SK-N-SH (cell line): Measurements from ENCODE around the gene ELMO3. TPM values are rescaled to one million over a fixed set of nuclear protein-coding genes. Genes with fewer than 3 reads are reported as not detected.

Experiments used
- CTCF ChIA-PET: fragments of 300-600, 350-600 bp; formaldehyde crosslinking; extraction: SDS; loops from one replicate; lab custom pipeline; 2021; lab: Yijun Ruan, JAX
- POLR2A ChIA-PET: fragments of 350-600 bp; sonication (Branson Sonifier 250); formaldehyde crosslinking; extraction: SDS; loops from one replicate; lab custom pipeline; 2020; ENCODE audit warnings: antibody characterized with exemption, inconsistent platforms; lab: Yijun Ruan, JAX
- DNase-seq: peaks from one replicate; pipeline ENCODE4 v3.0.0; 2012
- H2AFZ ChIP-seq: fragments of 200-600 bp; sonication (generic); 2 replicates; pipeline ENCODE4 v1.8.1; 2016; ENCODE audit warnings: antibody characterized with exemption, mild to moderate bottlenecking, low read depth
- H3F3A ChIP-seq: fragments of 200-600 bp; sonication (generic); replicated peaks from 2 replicates; pipeline ENCODE3; 2016; ENCODE audit warnings: antibody characterized with exemption, mild to moderate bottlenecking; ENCODE audit not compliant: insufficient read depth
- H3K27ac ChIP-seq, 2 experiments: fragments of 200-500 bp in 1 of 2; fragments of 200-600 bp in 1 of 2; sonication (Bioruptor generic) in 1 of 2; sonication (generic), shearing (Covaris generic) in 1 of 2; 2 replicates each; pipeline versions ENCODE4 v1.5.1 to v1.6.1; 2014 to 2016; ENCODE audit warnings: low read depth in 2 of 2, inconsistent platforms in 1 of 2, low read length in 1 of 2, mild to moderate bottlenecking in 1 of 2, mixed read lengths in 1 of 2
- H3K27me3 ChIP-seq: fragments of 200-600 bp; sonication (generic), shearing (Covaris generic); 2 replicates; pipeline ENCODE4 v1.6.1; 2016; ENCODE audit warnings: mixed run types; ENCODE audit not compliant: insufficient read depth
- H3K36me3 ChIP-seq, 2 experiments: fragments of 200-500 bp in 1 of 2; fragments of 200-600 bp in 1 of 2; sonication (Bioruptor generic) in 1 of 2; sonication (generic) in 1 of 2; replicated peaks in 1 of 2; 2 replicates each; pipeline versions ENCODE3 to v1.5.1; 2014 to 2016; ENCODE audit warnings: low read length in 1 of 2, mild to moderate bottlenecking in 1 of 2; ENCODE audit not compliant: insufficient read depth in 2 of 2, control insufficient read depth in 1 of 2
- H3K4me1 ChIP-seq, 2 experiments: fragments of 200-500 bp in 1 of 2; fragments of 200-600 bp in 1 of 2; sonication (Bioruptor generic) in 1 of 2; sonication (generic), shearing (Covaris generic) in 1 of 2; 2 replicates each; pipeline versions ENCODE4 v1.5.1 to v1.6.1; 2014 to 2016; ENCODE audit warnings: low read depth in 1 of 2, low read length in 1 of 2, mixed run types in 1 of 2; ENCODE audit not compliant: insufficient read depth in 2 of 2, control insufficient read depth in 1 of 2
- H3K4me2 ChIP-seq: fragments of 200-600 bp; sonication (generic), shearing (Covaris generic); 2 replicates; pipeline ENCODE4 v1.6.1; 2017; ENCODE audit warnings: mixed run types
- H3K4me3 ChIP-seq, 2 experiments: fragments of 200-500 bp in 1 of 2; fragments of 200-600 bp in 1 of 2; sonication (Bioruptor generic) in 1 of 2; sonication (generic), shearing (Covaris generic) in 1 of 2; 2 replicates each; pipeline versions ENCODE4 v1.5.1 to v1.8.1; 2014 to 2016; ENCODE audit warnings: low read depth in 2 of 2, inconsistent platforms in 1 of 2, low read length in 1 of 2, mild to moderate bottlenecking in 1 of 2, mixed read lengths in 1 of 2, moderate library complexity in 1 of 2
- H3K79me2 ChIP-seq: fragments of 200-600 bp; sonication (generic); 2 replicates; pipeline ENCODE4 v1.8.1; 2017; ENCODE audit warnings: mild to moderate bottlenecking; ENCODE audit not compliant: insufficient read depth
- H3K9ac ChIP-seq: fragments of 200-600 bp; sonication (generic); 2 replicates; pipeline ENCODE4 v1.6.1; 2017; ENCODE audit warnings: mixed run types
- H3K9me2 ChIP-seq: fragments of 200-600 bp; sonication (generic); 2 replicates; pipeline ENCODE4 v1.6.1; 2017; ENCODE audit warnings: mixed run types
- H3K9me3 ChIP-seq: fragments of 200-600 bp; sonication (generic); 2 replicates; pipeline ENCODE4 v1.6.1; 2017; ENCODE audit warnings: mixed run types, mild to moderate bottlenecking, moderate library complexity
- H4K20me1 ChIP-seq: fragments of 200-600 bp; sonication (generic); 2 replicates; pipeline ENCODE4 v1.6.1; 2017; ENCODE audit warnings: mild to moderate bottlenecking, mixed run types; ENCODE audit not compliant: insufficient read depth
- CHD2 ChIP-seq: fragments of 150-350 bp; IDR thresholded peaks from 2 replicates; pipeline ENCODE4 v1.6.1; 2018; ENCODE audit warnings: low read length; ENCODE audit not compliant: partially characterized antibody
- ELF1 ChIP-seq: IDR thresholded peaks from 2 replicates; pipeline ENCODE4 v1.4.0; 2012
- EP300 ChIP-seq, 2 experiments: IDR thresholded peaks; 2 replicates each; pipeline versions ENCODE4 v1.4.0 to v1.6.1; 2012; ENCODE audit warnings: borderline replicate concordance in 1 of 2, low read depth in 1 of 2, low read length in 1 of 2
- FOSL2 ChIP-seq: IDR thresholded peaks from 2 replicates; pipeline ENCODE4 v1.4.0; 2012; ENCODE audit warnings: low read depth, mild to moderate bottlenecking, moderate library complexity, borderline replicate concordance
- FOXJ3 ChIP-seq: sonication (generic); formaldehyde crosslinking; IDR thresholded peaks from 2 replicates; pipeline ENCODE4 v1.5.1; 2020; ENCODE audit warnings: mild to moderate bottlenecking, missing genetic modification reagents
- FOXM1 ChIP-seq: IDR thresholded peaks from 2 replicates; pipeline ENCODE4 v1.4.0; 2012; ENCODE audit warnings: low read depth, mild to moderate bottlenecking
- GATA2 ChIP-seq: sonication (generic); formaldehyde crosslinking; IDR thresholded peaks from 2 replicates; pipeline ENCODE4 v1.5.0; 2020; ENCODE audit warnings: mild to moderate bottlenecking, missing genetic modification reagents
- JUND ChIP-seq: IDR thresholded peaks from 2 replicates; pipeline ENCODE4 v1.4.0; 2012
- MXI1 ChIP-seq: IDR thresholded peaks from 2 replicates; pipeline ENCODE4 v1.6.1; 2012; ENCODE audit warnings: mild to moderate bottlenecking, low read depth, low read length, improper control_type of control experiment
- NFIC ChIP-seq: IDR thresholded peaks from 2 replicates; pipeline ENCODE4 v1.4.0; 2012; ENCODE audit warnings: borderline replicate concordance
- RAD21 ChIP-seq: IDR thresholded peaks from 2 replicates; pipeline ENCODE4 v1.6.1; 2012; ENCODE audit warnings: mild to moderate bottlenecking, low read length
- RCOR1 ChIP-seq: fragments of 150-350 bp; IDR thresholded peaks from 2 replicates; pipeline ENCODE4 v1.6.1; 2017; ENCODE audit warnings: antibody characterized with exemption, low read length
- RFX5 ChIP-seq: IDR thresholded peaks from 2 replicates; pipeline ENCODE4 v1.6.1; 2012; ENCODE audit warnings: mild to moderate bottlenecking, improper control_type of control experiment, low read length
- SIN3A ChIP-seq: IDR thresholded peaks from 2 replicates; pipeline ENCODE4 v1.6.1; 2012; ENCODE audit warnings: low read depth, mild to moderate bottlenecking, low read length, moderate library complexity, borderline replicate concordance
- SMC3 ChIP-seq: IDR thresholded peaks from 2 replicates; pipeline ENCODE4 v1.6.1; 2012; ENCODE audit warnings: low read depth, low read length, improper control_type of control experiment
- TAF1 ChIP-seq: IDR thresholded peaks from 2 replicates; pipeline ENCODE4 v1.6.1; 2012; ENCODE audit warnings: low read depth, mild to moderate bottlenecking, low read length, moderate library complexity, borderline replicate concordance
- YY1 ChIP-seq: IDR thresholded peaks from 2 replicates; pipeline ENCODE4 v1.4.0; 2012; ENCODE audit warnings: low read depth, mild to moderate bottlenecking
- WGBS: methylation state at CpG from one replicate; pipeline ENCODE4 v1.1.6; 2017; ENCODE audit warnings: low lambda C conversion rate; 5-methylcytosine and 5-hydroxymethylcytosine counted together
- polyA plus RNA-seq, 3 experiments: library from polyadenylated mRNA; depleted of rRNA; stranded (reverse); fragments of >200 nt; gene quantifications; 2 replicates each; pipeline ENCODE4 v1.2.3, GENCODE V29; 2012
- TF ChIP-seq, protein P1 (sequence below): fragments of 150-350 bp; IDR thresholded peaks from 2 replicates; pipeline ENCODE4 v1.6.1; 2016; ENCODE audit warnings: mild to moderate bottlenecking, low read depth, low read length
- TF ChIP-seq, protein P2 (sequence below): IDR thresholded peaks from 2 replicates; pipeline ENCODE4; 2012
- TF ChIP-seq, protein P3 (sequence below): IDR thresholded peaks from 2 replicates; pipeline ENCODE4 v1.6.1; 2012; ENCODE audit warnings: mild to moderate bottlenecking, low read depth, low read length, moderate library complexity

The ELMO3 gene
- polyA plus RNA-seq, 1 of the 3 experiments (the other 2 are of a cell fraction): 2.3 TPM

DNA sequence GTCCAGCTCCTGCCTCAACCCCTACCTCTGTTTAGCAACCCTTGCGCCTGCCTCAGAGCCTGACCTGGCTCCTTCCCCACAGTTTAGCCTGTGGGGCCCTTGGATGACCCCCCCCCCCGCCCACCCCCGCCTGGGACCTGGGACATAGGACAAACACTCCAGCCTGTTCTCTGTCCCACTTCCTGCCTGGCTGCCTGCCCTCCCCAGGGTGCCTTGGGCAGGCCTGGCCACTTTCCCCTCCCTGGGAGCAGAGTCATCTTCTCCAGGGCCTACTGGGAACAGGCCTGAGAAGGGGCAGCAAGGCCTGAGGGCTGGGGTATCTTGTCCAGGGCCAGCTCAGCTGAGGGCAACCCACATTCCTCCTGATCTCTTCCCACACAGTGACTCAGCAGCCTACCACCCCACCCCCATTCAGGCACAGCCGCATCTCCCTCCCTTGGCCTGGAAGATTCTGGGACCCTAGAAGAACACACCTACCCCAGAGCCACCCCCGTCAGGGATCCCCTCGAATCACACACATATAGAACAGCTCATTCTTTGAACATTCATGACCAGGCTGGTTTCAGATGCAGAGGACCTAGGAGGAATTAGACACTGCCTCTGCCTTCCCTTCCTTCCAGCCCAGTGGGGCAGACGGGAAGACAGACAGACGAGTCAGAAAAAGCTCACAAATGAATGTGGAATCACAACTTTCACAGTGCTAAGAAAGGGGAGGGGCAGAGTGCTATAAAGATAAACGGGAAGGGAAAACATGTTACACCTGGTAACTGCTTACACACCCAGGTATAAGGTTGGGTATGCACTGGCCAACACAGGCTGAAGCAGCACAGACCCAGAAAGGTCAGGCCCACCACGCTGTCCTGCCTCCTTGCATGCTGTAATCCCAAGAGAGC is 42.3 kb downstream of the ELMO3 start:
- Histone ChIP-seq H3K9me3 (no peaks in the 10 kb centered on the region), H3K4me3 (no peak overlapping the region), H3K79me2 (peaks cover 64% of the 10 kb centered on the region), H2AFZ (peak overlapping the region; percentile 44; the same call in 1 of the 2 replicates), H3K27me3 (no peaks in the 10 kb centered on the region), H3K9me2 (no peaks in the 10 kb centered on the region), H3K27ac (peak overlapping the region; percentile 66 to 96), H4K20me1 (no peaks in the 10 kb centered on the region), H3K36me3 (peaks cover 26 to 29% of the 10 kb centered on the region in 2 experiments), H3K4me1 (peaks cover 33 to 54% of the 10 kb centered on the region in 2 experiments; a peak in 3 of 4 replicates), H3K4me2 (peak overlapping the region; percentile 59), H3K9ac (peak overlapping the region; percentile 67), H3F3A (peaks cover 58% of the 10 kb centered on the region)
- WGBS: 19% methylated on average over 10 of the region's 10 CpGs
- ChIA-PET CTCF (no interaction called here), POLR2A (no interaction called here)
- no peak for DNase-seq
- no peak for TF ChIP-seq FOXM1
- TF ChIP-seq JUND: peak; percentile 47; the same call in 1 of the 2 replicates
- peak; percentile 63 for TF ChIP-seq NFIC
- TF ChIP-seq FOSL2: peak; percentile 77; the same call in 1 of the 2 replicates

DNA sequence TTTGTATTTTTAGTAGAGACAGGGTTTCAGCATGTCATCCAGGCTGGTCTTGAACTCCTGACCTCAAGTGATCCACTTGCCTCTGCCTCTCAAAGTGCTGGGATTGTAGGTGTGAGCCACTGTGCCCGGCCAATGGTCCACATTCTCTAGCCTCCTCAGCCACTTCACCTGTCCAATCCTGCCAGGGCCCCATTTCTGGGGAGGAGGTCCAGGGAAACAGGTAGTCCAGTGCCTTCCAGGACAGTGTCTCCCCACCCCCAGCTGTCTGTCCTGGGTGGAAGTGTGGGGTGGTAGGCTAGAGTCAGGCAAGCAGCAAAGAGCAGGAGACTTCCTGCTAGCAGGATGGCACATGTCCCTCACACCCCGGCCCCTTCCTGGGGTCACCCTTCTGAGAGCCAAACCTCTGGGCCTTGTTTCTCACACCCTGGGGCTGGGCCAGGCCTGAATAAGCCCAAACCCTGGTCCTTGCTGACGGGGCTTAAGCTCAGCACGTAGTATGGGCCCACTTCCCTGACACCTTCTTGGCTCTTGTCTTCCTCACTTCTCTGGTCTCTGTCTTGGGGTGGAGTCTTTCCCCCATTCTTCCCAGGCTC is 43.3 kb downstream of the ELMO3 start:
- Histone ChIP-seq H3K4me3 (no peak overlapping the region), H3K27ac (peak overlapping the region in 1 of 2 experiments; percentile 96; a peak in 2 of 4 replicates), H3K79me2 (peaks cover 73% of the 10 kb centered on the region), H3K4me2 (peak overlapping the region; percentile 59), H4K20me1 (no peaks in the 10 kb centered on the region), H3K36me3 (peaks cover 19 to 23% of the 10 kb centered on the region in 2 experiments), H3K4me1 (peaks cover 33 to 54% of the 10 kb centered on the region in 2 experiments; a peak in 3 of 4 replicates), H3K9me3 (no peaks in the 10 kb centered on the region)
- POLR2A ChIA-PET: no interaction called here
- TF ChIP-seq EP300 (IDR thresholded peaks at IDR 0.05; ENCODE audit: borderline replicate concordance in 1 of 2, low read depth in 1 of 2, low read length in 1 of 2): no peak
- TF ChIP-seq CHD2: no peak
- no peak for TF ChIP-seq TAF1
- TF ChIP-seq ELF1: no peak
- no peak for TF ChIP-seq SIN3A
- TF ChIP-seq YY1: no peak
- TF ChIP-seq, protein P1, sequence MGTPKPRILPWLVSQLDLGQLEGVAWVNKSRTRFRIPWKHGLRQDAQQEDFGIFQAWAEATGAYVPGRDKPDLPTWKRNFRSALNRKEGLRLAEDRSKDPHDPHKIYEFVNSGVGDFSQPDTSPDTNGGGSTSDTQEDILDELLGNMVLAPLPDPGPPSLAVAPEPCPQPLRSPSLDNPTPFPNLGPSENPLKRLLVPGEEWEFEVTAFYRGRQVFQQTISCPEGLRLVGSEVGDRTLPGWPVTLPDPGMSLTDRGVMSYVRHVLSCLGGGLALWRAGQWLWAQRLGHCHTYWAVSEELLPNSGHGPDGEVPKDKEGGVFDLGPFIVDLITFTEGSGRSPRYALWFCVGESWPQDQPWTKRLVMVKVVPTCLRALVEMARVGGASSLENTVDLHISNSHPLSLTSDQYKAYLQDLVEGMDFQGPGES: no peak
- no peak for TF ChIP-seq FOXJ3
- TF ChIP-seq RCOR1: no peak
- no peak for TF ChIP-seq FOSL2
- no peak for TF ChIP-seq JUND
- TF ChIP-seq RFX5: no peak
- TF ChIP-seq FOXM1: no peak
- TF ChIP-seq SMC3: no peak
- no peak for TF ChIP-seq NFIC
- TF ChIP-seq, protein P2, sequence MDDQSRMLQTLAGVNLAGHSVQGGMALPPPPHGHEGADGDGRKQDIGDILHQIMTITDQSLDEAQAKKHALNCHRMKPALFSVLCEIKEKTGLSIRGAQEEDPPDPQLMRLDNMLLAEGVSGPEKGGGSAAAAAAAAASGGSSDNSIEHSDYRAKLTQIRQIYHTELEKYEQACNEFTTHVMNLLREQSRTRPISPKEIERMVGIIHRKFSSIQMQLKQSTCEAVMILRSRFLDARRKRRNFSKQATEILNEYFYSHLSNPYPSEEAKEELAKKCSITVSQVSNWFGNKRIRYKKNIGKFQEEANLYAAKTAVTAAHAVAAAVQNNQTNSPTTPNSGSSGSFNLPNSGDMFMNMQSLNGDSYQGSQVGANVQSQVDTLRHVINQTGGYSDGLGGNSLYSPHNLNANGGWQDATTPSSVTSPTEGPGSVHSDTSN: no peak
- TF ChIP-seq, protein P3, sequence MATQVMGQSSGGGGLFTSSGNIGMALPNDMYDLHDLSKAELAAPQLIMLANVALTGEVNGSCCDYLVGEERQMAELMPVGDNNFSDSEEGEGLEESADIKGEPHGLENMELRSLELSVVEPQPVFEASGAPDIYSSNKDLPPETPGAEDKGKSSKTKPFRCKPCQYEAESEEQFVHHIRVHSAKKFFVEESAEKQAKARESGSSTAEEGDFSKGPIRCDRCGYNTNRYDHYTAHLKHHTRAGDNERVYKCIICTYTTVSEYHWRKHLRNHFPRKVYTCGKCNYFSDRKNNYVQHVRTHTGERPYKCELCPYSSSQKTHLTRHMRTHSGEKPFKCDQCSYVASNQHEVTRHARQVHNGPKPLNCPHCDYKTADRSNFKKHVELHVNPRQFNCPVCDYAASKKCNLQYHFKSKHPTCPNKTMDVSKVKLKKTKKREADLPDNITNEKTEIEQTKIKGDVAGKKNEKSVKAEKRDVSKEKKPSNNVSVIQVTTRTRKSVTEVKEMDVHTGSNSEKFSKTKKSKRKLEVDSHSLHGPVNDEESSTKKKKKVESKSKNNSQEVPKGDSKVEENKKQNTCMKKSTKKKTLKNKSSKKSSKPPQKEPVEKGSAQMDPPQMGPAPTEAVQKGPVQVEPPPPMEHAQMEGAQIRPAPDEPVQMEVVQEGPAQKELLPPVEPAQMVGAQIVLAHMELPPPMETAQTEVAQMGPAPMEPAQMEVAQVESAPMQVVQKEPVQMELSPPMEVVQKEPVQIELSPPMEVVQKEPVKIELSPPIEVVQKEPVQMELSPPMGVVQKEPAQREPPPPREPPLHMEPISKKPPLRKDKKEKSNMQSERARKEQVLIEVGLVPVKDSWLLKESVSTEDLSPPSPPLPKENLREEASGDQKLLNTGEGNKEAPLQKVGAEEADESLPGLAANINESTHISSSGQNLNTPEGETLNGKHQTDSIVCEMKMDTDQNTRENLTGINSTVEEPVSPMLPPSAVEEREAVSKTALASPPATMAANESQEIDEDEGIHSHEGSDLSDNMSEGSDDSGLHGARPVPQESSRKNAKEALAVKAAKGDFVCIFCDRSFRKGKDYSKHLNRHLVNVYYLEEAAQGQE: no peak
- no peak for TF ChIP-seq GATA2 (CRISPR knock-in tag)
- TF ChIP-seq RAD21: no peak
- no peak for TF ChIP-seq MXI1
- TF ChIP-seq, all 33 proteins: peak for 0
- WGBS: 89% methylated on average over 3 of the region's 4 CpGs
- peak overlapping the region; percentile 67 for H3K9ac ChIP-seq
- CTCF ChIA-PET: no interaction called here
- H2AFZ ChIP-seq: no peak overlapping the region
- DNase-seq: no peak
- peaks cover 53% of the 10 kb centered on the region for H3F3A ChIP-seq
- H3K9me2 ChIP-seq: no peaks in the 10 kb centered on the region
- H3K27me3 ChIP-seq: no peaks in the 10 kb centered on the region
